Measurements from ENCODE around the gene BPGM.

BPGM gene

GRCh38 chr7:134645935-134646334, 718 bp upstream of the BPGM start:
- no peak for TF ChIP-seq POLR2AphosphoS5 (IDR thresholded peaks at IDR 0.05; ENCODE audit: borderline replicate concordance, low read depth, low read length)
- no peak for TF ChIP-seq FOXP2 (optimal IDR thresholded peaks at IDR 0.05; ENCODE audit: control extremely low read depth, extremely low read length, insufficient read depth)
- TF ChIP-seq EZH2 (IDR thresholded peaks at IDR 0.05) = no peak
- no peak for DNase-seq (ENCODE audit: low read depth, low spot score)
- peak overlapping the region; percentile 87 for H3K9ac ChIP-seq (ENCODE audit: insufficient read length)
- no peaks in the 10 kb centered on the region for H3K36me3 ChIP-seq (ENCODE audit: insufficient read depth, low read length)
- H3K9me3 ChIP-seq (ENCODE audit: low read depth, low read length) = no peaks in the 10 kb centered on the region
- peak overlapping the region; percentile 97 for H3K4me3 ChIP-seq
- H3K27ac ChIP-seq = no peak overlapping the region

GRCh38 chr7:134648456-134648855, 1.8 kb downstream of the BPGM start:
- Histone ChIP-seq H3K4me3 (no peak overlapping the region), H3K9ac (ENCODE audit: insufficient read length) (no peak overlapping the region), H3K27ac (no peak overlapping the region)

GRCh38 chr7:134649226-134649775, 2.6 kb downstream of the BPGM start:
- Histone ChIP-seq H3K36me3 (ENCODE audit: insufficient read depth, low read length) (no peaks in the 10 kb centered on the region), H3K9me3 (ENCODE audit: low read depth, low read length) (no peaks in the 10 kb centered on the region), H3K9ac (ENCODE audit: insufficient read length) (no peak overlapping the region), H3K27ac (no peak overlapping the region), H3K4me3 (no peak overlapping the region)
- TF ChIP-seq EZH2 (IDR thresholded peaks at IDR 0.05) = no peak
- TF ChIP-seq POLR2AphosphoS5 (IDR thresholded peaks at IDR 0.05; ENCODE audit: borderline replicate concordance, low read depth, low read length) = no peak
- no peak for TF ChIP-seq FOXP2 (optimal IDR thresholded peaks at IDR 0.05; ENCODE audit: control extremely low read depth, extremely low read length, insufficient read depth)
- DNase-seq (ENCODE audit: low read depth, low spot score) = no peak

More at GRCh38 chr7:134648456-134648855, 1.8 kb downstream of the BPGM start:
- DNase-seq (ENCODE audit: low read depth, low spot score) = no peak
- no peaks in the 10 kb centered on the region for H3K36me3 ChIP-seq (ENCODE audit: insufficient read depth, low read length)
- TF ChIP-seq EZH2 (IDR thresholded peaks at IDR 0.05) (no peak), FOXP2 (optimal IDR thresholded peaks at IDR 0.05; ENCODE audit: control extremely low read depth, extremely low read length, insufficient read depth) (no peak), POLR2AphosphoS5 (IDR thresholded peaks at IDR 0.05; ENCODE audit: borderline replicate concordance, low read depth, low read length) (no peak)
- H3K9me3 ChIP-seq (ENCODE audit: low read depth, low read length) = no peaks in the 10 kb centered on the region

- Histone ChIP-seq H3K4me3 (no peak overlapping the region), H3K9me3 (ENCODE audit: low read depth, low read length) (no peaks in the 10 kb centered on the region), H3K27ac (no peak overlapping the region), H3K36me3 (ENCODE audit: insufficient read depth, low read length) (no peaks in the 10 kb centered on the region), H3K9ac (ENCODE audit: insufficient read length) (no peak overlapping the region)
- no peak for DNase-seq (ENCODE audit: low read depth, low spot score)
- TF ChIP-seq FOXP2 (optimal IDR thresholded peaks at IDR 0.05; ENCODE audit: control extremely low read depth, extremely low read length, insufficient read depth) = no peak
- TF ChIP-seq EZH2 (IDR thresholded peaks at IDR 0.05) = no peak
- no peak for TF ChIP-seq POLR2AphosphoS5 (IDR thresholded peaks at IDR 0.05; ENCODE audit: borderline replicate concordance, low read depth, low read length)
Measured at GRCh38 chr7:134651991-134652390, 5.3 kb downstream of the BPGM start.

- Histone ChIP-seq H3K9me3 (ENCODE audit: low read depth, low read length) (no peaks in the 10 kb centered on the region), H3K36me3 (ENCODE audit: insufficient read depth, low read length) (no peaks in the 10 kb centered on the region), H3K27ac (no peak overlapping the region), H3K4me3 (no peak overlapping the region), H3K9ac (ENCODE audit: insufficient read length) (no peak overlapping the region)
- TF ChIP-seq EZH2 (IDR thresholded peaks at IDR 0.05) = no peak
- TF ChIP-seq POLR2AphosphoS5 (IDR thresholded peaks at IDR 0.05; ENCODE audit: borderline replicate concordance, low read depth, low read length) = no peak
- no peak for TF ChIP-seq FOXP2 (optimal IDR thresholded peaks at IDR 0.05; ENCODE audit: control extremely low read depth, extremely low read length, insufficient read depth)
- DNase-seq (ENCODE audit: low read depth, low spot score) = no peak
Measured at GRCh38 chr7:134654104-134654775, 7.6 kb downstream of the BPGM start.

GRCh38 chr7:134657526-134657925, 10.9 kb downstream of the BPGM start:
- Histone ChIP-seq H3K9ac (ENCODE audit: insufficient read length) (no peak overlapping the region), H3K27ac (no peak overlapping the region), H3K36me3 (ENCODE audit: insufficient read depth, low read length) (no peaks in the 10 kb centered on the region; the same call in 1 of the 2 replicates), H3K4me3 (no peak overlapping the region), H3K9me3 (ENCODE audit: low read depth, low read length) (no peaks in the 10 kb centered on the region)
- DNase-seq (ENCODE audit: low read depth, low spot score) = no peak
- TF ChIP-seq FOXP2 (optimal IDR thresholded peaks at IDR 0.05; ENCODE audit: control extremely low read depth, extremely low read length, insufficient read depth) (no peak), EZH2 (IDR thresholded peaks at IDR 0.05) (no peak), POLR2AphosphoS5 (IDR thresholded peaks at IDR 0.05; ENCODE audit: borderline replicate concordance, low read depth, low read length) (no peak)

GRCh38 chr7:134660242-134660785, 13.7 kb downstream of the BPGM start:
- TF ChIP-seq POLR2AphosphoS5 (IDR thresholded peaks at IDR 0.05; ENCODE audit: borderline replicate concordance, low read depth, low read length) (no peak), EZH2 (IDR thresholded peaks at IDR 0.05) (no peak), FOXP2 (optimal IDR thresholded peaks at IDR 0.05; ENCODE audit: control extremely low read depth, extremely low read length, insufficient read depth) (no peak)
- Histone ChIP-seq H3K4me3 (no peak overlapping the region), H3K36me3 (ENCODE audit: insufficient read depth, low read length) (no peaks in the 10 kb centered on the region; the same call in 1 of the 2 replicates), H3K27ac (no peak overlapping the region), H3K9ac (ENCODE audit: insufficient read length) (no peak overlapping the region), H3K9me3 (ENCODE audit: low read depth, low read length) (no peaks in the 10 kb centered on the region)
- DNase-seq (ENCODE audit: low read depth, low spot score) = no peak

- Histone ChIP-seq H3K4me3 (no peak overlapping the region), H3K36me3 (ENCODE audit: insufficient read depth, low read length) (no peaks in the 10 kb centered on the region; the same call in 1 of the 2 replicates), H3K27ac (no peak overlapping the region), H3K9ac (ENCODE audit: insufficient read length) (no peak overlapping the region), H3K9me3 (ENCODE audit: low read depth, low read length) (no peaks in the 10 kb centered on the region)
- no peak for DNase-seq (ENCODE audit: low read depth, low spot score)
- TF ChIP-seq POLR2AphosphoS5 (IDR thresholded peaks at IDR 0.05; ENCODE audit: borderline replicate concordance, low read depth, low read length) (no peak), FOXP2 (optimal IDR thresholded peaks at IDR 0.05; ENCODE audit: control extremely low read depth, extremely low read length, insufficient read depth) (no peak), EZH2 (IDR thresholded peaks at IDR 0.05) (no peak)
Measured at GRCh38 chr7:134660961-134661376, 14.3 kb downstream of the BPGM start.
